CD4-positive, alpha-beta T cell treated with Interleukin-2 at 100 ng/mL for 4 hours (primary cell): ENCODE results near the gene SEMA4C.

ENCODE experiments used
- DNase-seq: peaks from one replicate; pipeline ENCODE4 v3.0.0-alpha.2; 2020; ENCODE audit warnings: low spot score

The SEMA4C gene, protein sequence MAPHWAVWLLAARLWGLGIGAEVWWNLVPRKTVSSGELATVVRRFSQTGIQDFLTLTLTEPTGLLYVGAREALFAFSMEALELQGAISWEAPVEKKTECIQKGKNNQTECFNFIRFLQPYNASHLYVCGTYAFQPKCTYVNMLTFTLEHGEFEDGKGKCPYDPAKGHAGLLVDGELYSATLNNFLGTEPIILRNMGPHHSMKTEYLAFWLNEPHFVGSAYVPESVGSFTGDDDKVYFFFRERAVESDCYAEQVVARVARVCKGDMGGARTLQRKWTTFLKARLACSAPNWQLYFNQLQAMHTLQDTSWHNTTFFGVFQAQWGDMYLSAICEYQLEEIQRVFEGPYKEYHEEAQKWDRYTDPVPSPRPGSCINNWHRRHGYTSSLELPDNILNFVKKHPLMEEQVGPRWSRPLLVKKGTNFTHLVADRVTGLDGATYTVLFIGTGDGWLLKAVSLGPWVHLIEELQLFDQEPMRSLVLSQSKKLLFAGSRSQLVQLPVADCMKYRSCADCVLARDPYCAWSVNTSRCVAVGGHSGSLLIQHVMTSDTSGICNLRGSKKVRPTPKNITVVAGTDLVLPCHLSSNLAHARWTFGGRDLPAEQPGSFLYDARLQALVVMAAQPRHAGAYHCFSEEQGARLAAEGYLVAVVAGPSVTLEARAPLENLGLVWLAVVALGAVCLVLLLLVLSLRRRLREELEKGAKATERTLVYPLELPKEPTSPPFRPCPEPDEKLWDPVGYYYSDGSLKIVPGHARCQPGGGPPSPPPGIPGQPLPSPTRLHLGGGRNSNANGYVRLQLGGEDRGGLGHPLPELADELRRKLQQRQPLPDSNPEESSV

DNA sequence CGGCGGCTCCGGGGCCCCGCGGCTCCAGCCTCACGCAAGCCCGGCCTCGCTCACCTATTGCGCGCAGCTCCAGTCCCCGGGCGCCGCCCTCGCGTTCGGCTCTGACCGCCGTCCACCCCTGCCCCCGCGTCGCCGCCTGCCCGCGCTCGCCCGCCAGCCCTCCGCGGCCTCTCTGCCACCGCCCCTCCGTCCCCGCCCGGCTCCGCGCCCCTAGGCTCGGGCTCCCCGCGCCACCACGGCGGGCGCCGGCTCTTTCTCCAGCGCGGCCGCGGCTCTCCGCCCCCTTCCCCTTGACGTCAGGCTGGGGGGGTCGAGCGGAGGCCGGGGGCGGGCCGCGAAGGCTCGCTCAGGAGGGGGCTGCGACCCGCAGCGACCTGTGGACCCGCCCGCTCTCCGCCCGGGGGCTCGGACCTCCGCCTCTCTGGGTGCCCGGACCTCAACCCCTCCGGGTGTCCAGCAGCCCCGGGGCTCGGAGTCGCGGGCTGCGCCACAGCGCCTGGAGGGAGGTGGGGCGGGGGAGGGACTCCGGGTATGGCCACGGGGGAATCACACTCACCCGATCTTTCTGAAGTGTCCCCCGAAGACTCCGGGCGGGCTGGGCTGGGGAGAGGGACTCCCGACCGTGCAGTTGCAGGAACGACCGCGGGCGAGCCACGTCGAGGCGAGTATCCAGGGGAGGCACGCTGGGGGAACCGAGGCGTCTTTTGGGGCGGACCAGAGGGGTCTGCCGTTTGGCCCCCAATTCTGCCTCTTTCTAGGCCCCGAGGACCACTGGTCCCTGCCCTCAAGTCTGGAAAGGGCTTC, at the start of gene SEMA4C:
Gene SEMA4C (minus strand): TSS at position 259 of the 804 bp plus-strand sequence. CDS start 2,194 bp downstream, outside the sequence.
- peak; percentile 40 for DNase-seq

DNA sequence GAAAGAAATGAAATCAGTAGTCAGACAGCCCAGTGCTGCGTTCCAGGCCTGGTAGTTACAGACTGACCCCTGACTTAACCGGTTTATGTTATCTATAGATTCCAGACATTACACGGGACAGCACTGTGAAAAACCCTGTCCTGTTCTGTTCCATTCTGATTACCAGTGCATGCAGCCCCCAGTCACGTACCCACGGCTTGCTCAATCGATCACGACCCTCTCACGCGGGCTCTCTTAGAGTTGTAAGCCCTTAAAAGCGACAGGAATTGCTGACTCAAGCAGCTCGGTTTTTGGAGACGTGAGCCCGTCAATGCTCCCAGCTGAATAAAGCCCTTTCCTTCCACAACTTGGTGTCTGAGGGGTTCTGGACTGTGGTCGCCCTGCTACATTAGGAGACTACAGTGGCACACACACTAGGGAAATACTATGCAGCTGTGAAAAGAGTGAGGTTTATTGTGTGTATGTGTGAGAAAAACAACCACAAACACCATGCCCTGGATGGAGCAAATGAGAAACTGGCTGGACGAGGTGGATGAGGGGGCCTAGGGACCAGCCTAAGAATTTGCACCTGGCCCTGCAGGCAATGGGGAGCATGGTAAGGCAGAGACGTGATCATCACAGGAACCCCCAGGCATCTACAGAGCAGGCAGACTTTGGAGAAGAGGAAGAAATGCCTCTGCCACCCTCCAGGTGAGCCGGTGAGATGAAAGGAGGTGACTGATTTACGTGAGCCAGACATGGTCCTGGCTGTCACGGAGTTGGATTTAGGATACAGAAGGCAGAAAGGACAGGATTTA, 49.1 kb upstream of the SEMA4C start:
- no peak for DNase-seq

DNA sequence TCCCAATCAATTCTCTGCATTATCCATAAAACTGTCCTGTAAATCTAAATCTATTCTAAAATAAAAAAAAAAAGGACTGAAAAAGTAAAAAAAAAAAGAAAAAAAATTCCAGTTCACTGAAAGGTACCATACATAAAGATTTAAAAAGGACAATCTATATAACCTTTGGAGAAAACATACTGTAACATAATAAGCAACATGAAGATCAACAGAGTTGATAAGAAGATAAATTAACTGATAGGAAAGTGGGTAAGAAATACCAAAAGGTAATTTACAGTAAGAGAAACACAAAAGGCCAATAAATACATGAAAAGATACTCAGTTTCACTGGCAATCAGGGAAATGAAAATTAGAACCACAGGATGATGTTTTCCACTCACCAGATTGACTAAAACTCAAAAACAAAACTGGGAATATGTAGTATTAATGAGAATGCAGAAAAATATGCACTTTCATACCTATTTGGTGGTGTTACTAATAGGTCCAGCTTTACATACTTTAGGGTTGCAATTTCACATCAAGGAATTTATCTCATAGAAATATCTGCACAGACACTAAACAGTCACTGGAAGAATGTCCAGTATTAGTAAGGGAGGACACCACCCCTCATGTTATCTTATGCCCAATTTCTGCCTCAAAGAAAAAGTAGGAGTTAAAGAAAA, 48.3 kb upstream of the SEMA4C start:
- DNase-seq, result no peak

DNA sequence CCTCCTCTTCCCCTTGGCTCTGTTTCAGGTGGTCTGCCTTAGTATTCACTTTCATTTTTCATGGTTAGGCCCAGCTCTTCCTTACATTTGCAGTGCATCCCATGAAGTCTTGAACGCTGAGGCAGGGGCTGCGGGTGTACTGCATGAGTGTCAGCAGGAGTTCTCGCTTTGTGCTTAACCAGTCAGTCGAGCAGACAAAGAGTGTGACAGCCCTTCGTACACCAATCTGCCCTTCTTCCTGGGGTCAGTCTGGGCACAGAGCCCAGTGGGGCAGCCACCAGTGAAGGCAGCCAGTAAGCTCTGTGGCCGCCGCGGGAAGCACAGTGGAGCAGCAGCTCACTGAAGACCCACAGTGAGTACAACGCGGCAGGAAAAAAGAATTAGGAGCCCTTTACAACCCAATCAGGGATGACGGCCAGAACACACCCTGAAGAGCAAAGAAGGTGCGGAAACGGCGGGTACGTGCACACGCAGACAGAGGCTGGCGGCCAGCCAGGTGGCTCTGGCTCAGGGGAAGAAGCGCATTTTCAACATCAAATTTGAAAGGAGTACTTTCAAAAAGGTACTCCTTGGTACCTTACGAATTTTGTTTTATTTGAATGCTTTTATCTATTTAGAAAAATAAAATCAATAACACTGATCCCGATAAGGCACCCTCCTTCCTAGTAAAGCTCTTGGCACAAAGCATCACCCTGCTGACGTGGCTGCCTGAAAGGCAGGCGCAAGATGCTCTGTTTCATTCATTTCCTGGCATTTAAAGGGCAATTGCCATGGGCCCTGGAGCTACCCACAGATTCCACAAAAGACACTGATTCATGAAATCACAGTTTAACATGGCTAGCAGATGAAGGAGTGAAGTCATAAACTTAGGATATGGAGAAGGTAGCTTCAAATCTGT, 47.0 kb upstream of the SEMA4C start:
- no peak for DNase-seq

DNA sequence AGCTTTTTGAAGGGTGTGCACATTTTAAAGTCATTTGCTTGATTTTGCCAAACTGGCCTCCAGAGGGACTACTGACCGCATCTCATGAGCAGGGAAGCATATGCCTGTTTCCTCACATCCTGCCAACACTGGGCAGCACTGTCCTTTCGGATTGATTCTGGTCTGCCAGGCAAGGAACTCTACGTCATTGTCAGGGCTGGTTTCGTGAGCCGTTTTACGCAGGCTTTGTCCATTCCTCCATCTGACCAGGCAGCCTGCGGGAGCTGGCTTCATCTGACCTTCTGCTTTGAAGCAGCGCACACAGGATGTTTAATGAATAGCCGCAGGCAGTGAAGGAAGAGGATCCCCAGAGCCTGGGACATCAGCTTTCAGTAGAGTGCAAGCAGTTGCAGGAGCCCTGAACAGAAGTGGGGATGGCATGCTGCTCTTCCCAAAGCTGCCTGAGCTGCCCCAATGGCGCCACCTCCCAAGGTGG, 46.3 kb upstream of the SEMA4C start:
- no peak for DNase-seq

DNA sequence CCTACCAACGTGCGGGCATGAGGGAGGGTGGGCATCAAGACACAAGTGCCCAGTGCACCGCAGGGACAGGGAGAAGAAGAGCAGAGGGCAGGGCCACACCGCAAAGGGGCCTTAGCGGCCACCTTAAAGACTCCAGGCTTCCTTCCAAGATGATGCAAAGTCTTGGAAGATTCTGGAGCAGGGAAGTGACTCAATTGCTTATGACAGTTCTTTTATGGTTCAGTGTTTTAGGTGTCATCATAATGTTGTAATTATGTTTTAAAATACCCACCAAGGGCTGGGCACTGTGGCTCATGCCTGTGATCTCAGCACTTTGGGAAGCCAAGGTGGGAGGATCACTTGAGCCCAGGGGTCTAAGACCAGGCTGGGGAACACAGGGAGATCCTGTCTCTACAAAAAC, 44.5 kb upstream of the SEMA4C start:
- no peak for DNase-seq

DNA sequence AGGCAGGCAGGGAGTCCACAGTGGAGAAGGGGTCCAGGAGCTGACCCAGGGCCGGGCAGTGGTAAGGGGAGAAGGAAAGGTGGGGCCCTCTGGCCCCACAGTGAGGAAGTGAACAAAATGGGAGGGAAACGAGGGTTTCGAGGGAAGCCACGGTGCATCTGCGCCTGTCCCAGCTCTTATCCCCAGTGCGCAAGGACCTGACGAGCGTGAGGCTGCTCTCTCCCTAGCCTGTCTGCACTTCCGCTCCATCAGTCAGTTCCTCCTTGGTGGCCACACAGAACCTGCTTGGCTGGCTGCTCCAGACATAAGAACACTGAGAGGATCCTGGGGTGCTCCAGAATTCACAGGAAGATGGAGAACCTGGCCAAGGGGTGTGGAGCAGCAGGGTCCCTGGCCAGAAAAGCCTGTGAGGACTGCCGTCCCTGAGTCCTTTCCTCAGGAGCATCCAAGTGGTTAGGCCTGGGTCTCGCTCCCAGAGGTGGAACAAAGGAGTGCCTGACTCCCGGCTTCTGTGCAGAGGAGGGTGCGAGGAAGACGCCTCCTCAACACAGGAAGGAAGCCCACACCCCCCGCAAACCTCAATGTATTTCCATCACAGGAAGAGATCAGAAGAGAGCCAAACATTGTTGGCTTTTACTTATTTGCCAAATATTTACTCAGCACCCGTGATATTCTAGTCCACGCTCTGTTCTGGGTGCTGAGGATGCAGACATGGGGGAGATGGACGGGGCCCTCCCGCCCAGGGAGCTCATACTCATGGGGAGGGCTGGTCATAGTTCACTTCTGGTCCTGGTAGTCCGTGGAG, 43.7 kb upstream of the SEMA4C start:
- peak; percentile 57 for DNase-seq

DNA sequence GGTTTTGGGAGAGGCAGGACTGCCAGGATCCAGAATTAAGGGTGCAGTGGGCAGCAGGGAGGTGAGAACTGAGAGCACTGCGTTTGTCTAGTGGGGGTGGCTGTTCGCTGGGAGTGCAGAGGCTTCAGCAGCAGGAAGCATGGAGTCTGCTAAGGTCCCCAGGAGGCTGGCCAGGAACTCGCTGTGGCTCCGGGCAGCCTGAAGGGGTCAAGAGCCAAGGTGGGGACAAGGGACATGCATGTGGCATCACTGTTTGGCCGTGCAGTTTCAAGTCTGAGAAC, 43.2 kb upstream of the SEMA4C start:
- no peak for DNase-seq

DNA sequence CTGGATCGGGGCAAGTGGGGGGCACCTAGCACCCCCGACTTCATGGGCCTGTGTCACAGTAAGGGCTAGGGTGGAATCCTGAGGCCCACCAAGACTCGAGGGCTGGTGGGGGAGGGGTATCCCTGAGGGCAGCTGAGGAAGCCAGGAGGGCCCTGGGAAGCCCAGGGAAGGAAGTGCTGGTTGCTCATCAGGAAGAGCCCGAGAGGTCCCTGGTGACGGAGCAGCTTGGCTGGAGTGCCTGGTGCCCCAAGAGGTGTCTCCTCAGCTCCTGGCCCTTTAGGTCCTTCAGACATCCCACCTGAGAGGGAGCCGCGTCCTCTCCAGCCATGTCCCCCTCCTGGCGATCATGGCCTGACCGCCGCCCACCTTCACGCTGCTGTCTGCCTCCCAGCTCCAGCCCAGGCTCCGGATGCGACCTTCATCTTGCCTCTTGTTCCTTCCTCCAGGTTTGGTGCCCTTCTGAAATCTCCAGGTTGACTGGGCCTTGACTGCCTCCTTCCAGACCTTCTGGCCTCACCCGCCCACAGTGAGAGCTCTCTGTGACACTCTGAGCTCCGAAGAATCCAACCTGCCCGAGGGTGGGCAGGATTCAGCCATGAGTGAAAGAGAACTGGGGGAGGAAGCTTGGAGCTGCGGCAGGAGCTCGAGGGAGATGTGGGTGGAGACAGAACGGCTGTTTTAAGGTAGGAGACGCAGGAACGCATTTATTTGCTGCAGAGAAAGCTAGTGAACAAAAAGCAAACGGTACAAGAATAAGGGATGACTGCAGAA, 42.7 kb upstream of the SEMA4C start:
- no peak for DNase-seq

DNA sequence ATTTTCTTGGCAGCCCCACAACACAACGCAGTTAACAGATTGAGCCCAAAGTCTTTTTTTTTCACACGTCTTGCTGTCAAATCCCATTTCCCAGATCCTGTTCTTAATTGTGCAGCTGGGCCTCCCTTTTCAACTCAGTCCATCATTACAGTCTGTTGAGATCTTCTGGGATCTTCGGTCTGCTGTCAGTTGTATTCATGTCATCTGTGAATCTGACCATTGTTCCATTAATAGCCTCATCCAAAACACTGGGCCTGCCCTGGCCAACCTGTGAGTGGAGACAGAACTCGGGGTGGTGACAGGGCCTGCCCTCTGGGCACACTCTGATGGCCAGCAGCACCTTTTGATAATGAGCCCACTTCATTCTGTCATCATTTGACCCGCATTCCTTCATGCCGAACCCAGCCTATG, 39.7 kb upstream of the SEMA4C start:
- DNase-seq, result no peak

DNA sequence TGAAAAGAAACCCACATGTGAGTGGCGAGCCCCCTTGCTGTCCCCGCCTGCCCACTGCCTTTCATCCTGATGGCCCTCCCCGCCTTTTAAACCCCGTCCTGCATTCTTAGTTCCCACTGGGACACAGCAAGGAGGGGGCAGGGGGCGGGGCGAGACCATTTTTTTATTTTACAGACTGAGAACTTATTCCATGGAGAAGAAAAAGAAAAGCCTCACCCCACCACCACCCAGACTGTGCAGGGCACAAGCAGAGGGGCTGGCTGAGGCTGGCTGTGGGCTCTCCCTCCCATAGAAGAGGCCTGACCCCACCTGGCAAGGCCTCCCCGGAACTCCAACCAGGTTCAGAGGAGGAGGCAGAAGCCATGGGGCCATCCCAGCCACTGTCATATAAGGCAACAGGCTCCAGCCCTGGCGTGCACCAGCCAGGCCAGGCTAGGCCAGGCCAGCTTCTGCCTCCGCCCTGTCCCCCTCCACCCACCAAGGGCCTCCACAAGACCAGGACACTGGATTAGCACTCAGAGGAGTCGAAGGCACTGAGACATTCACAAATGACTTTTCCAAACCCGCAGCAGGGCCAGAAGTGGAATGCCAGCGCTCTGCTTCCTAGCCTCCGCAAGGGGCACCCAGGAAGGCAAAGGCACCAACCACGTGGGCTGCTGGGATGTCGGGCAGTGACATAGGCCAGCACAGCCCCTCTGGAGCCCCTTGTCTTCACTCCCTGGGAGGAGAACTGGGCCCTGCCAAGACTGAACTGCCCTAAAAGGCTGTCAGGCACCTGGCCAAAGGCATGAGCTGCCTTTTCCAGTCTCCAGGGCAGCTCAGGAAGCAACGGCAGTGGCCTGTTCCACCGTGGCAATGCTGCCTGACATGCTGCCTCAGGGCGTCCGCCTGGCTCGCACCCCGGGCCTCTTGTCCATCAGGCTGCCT, 37.5 kb upstream of the SEMA4C start:
- DNase-seq, result no peak

DNA sequence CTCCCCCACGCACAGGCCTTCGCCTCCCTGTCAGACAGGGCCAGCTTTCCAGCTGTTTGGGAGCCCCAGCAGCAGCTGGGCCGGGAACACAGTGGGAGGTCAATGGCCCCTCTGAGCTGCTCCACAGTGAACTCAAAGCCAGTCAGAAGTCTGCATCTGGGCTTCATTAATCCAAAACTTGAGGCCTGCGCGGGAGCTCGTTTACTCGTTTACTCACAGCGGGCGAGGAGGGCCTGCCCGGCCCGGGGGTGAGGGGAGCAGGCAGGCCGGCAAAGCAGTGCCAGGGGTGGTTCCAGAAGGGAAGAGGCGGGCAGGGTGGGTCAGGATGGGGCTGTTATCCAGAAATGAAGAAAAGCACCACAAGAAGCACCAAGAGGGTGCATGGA, 36.8 kb upstream of the SEMA4C start:
- no peak for DNase-seq

DNA sequence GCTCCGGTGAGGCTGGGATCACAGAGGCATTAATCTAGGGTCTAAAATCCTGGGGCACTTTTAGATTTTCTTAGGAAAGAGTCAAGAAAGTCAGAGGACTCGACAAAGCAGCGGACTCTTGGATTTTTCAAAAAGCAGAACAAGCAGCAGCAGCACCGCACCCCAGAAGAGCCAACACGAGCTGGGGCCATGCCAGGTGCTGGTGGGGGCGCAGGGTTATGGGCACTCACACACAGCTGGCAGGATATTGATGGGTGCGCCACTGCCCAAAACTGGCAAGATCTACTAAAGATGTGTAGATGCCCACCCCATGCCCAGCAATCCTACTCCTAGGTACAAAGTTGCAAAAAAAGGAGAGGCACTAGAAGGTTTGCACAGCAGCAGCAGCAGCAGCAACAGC, 33.9 kb upstream of the SEMA4C start:
- no peak for DNase-seq

DNA sequence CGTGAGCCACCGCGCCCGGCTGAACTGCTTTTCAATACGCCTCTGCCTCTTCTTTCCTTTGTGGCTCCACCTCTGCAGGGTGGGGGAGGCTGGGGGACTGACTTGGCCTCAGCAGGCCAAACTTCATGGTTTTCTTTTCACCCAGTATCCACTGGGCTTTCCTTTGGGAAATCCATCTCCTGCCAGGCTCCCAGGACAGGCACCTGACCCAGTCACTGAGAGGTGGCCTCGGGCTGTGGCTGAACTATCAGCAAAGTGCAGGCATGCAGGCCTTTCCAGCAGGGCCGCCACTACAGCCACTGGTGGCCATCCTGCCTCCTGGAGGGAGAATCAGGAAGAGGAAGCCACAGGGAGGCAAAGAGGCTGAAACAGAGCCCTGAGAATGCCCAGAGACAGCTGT, 33.4 kb upstream of the SEMA4C start:
- no peak for DNase-seq

DNA sequence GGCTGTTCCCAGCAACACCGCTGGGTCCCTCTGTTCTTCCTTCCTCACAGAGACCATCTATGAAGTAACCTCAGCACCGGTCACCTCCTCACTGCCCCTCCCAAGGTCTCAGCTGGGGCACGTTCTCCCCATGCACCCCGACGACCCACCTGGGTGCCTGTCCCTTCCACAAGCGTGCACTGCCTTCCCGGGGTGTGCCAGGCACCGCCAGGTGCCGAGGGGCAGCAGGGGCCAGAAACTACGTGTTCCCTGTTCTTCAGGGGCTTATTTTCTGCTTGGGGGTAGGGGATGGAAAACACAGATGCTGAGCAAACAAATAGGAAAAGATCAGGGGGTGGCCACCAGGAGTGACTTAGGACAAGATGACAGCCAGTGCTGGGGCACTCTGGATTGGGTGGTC, 30.4 kb upstream of the SEMA4C start:
- no peak for DNase-seq

DNA sequence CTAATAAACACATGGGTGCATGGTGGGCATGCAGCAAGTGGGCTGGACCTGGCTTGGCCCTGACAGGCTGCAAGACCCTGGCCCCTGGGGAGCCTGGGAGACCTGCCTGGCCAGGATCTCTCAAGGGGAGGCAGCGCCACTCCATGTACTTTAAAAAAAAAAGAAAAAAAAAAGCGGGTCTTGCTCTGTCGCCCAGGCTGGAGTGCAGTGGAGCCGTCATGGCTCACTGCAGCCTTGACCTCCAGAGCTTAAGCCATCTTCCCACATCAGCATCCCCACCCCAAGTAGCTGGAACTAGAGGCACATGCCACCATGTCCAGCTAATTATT, 29.5 kb upstream of the SEMA4C start:
- no peak for DNase-seq

DNA sequence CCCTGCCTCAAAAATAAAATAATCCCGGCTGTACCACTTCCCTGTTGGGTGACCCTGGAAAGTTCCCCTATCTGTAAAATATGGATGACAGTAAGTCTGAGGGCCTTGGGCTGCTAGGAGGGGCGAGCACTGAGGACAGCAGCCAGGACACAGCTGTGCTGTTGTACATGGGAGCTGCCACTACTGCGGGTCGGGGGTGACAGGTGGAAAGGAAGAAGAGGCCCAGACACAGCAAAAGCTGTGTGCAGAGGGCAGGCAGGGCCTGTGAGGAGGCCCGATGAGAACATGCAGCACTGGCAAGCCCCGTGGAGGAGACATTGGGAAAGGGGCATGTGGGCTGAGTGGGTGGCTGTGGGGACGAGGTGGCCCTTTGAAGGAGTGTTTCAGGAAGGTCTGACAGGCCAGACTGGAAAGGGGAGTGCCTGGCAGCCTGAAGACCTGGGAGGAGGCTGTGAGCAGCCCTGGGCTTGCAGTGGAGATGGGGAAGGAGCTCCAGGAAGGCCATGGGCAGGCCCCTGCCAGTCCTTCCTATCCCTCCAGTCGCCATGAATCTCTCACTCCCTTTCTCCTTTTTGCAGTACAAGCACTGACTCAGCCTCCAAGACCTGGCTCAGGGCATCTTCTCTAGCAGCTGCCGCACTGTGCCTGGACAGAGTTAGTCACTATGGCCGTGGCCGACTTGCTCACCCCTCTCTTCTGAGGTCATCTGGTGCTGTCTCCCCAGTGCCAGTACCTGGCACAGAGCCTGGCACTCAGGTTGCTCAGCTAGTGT, 28.9 kb upstream of the SEMA4C start:
- no peak for DNase-seq
